DOHH2 (cell line): ENCODE results near the gene NKX2-3.

Experiments
- EZH2phosphoT487 ChIP-seq: fragments of 200-600 bp; sonication (generic); IDR thresholded peaks from 2 replicates; pipeline ENCODE4 v1.6.1; 2017; ENCODE audit warnings: borderline replicate concordance, mild to moderate bottlenecking, antibody characterized with exemption, low read length, moderate library complexity, mixed read lengths
- TF ChIP-seq, protein P1 (sequence below): fragments of 200-600 bp; sonication (generic); IDR thresholded peaks from one replicate; pipeline ENCODE4 v1.5.1; 2014; ENCODE audit warnings: antibody characterized with exemption, mild to moderate bottlenecking, low read depth, low read length; ENCODE audit not compliant: poor library complexity, severe bottlenecking

DNA sequence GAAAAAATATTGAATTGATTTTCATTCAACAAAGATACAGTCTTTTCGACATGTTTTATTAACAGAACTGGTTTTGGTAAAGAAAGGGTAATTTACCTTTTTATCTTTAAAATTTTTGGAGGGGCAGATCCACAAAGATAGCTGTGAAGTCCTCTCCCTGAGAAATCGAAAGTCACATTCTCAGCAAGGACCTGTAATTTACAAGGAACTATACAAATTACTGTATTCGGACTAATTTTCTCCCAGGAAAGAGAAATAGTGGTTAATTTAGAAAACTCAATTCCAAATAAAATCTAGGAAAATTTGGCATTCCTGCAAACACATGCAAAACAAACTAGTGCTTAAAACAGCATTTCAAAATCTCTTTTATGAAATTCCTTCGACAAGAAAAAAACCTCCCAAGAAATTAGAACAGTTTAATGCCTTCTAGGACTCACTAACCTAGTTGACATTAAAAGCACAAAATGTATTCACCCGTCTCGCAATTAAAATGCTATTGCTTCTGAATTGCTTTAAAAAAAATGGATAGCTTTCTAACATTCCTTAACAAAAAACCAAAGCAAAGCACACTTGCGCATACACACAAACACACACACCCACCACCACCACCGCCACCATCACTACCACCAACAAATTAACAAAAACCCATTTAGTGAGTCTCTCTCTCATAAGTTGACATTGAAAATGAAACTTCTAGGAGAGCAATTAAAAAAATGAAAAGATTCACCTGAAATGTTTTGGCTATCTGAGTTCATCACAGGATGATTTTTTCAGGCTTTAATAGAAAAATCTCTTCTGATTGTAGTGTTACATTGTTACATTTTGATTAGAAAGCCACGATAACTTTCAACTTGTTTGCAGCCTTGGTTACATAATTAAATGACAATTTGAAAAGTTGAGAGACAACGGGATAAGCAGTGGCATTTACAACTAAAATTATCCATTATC, 4.0 kb upstream of the NKX2-3 start:
- TF ChIP-seq, protein P1, sequence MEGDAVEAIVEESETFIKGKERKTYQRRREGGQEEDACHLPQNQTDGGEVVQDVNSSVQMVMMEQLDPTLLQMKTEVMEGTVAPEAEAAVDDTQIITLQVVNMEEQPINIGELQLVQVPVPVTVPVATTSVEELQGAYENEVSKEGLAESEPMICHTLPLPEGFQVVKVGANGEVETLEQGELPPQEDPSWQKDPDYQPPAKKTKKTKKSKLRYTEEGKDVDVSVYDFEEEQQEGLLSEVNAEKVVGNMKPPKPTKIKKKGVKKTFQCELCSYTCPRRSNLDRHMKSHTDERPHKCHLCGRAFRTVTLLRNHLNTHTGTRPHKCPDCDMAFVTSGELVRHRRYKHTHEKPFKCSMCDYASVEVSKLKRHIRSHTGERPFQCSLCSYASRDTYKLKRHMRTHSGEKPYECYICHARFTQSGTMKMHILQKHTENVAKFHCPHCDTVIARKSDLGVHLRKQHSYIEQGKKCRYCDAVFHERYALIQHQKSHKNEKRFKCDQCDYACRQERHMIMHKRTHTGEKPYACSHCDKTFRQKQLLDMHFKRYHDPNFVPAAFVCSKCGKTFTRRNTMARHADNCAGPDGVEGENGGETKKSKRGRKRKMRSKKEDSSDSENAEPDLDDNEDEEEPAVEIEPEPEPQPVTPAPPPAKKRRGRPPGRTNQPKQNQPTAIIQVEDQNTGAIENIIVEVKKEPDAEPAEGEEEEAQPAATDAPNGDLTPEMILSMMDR: no peak
- no peak for TF ChIP-seq EZH2phosphoT487
